GM18499 (cell line): ENCODE measurements around the gene HINT2.

ENCODE experiments used
- ATAC-seq: cut with Tn5 transposase; IDR thresholded peaks from one replicate; pipeline ENCODE4 v1.9.1; 2021; ENCODE audit warnings: moderate number of reproducible peaks; ENCODE audit not compliant: insufficient read depth, unreplicated experiment

HINT2 gene

DNA sequence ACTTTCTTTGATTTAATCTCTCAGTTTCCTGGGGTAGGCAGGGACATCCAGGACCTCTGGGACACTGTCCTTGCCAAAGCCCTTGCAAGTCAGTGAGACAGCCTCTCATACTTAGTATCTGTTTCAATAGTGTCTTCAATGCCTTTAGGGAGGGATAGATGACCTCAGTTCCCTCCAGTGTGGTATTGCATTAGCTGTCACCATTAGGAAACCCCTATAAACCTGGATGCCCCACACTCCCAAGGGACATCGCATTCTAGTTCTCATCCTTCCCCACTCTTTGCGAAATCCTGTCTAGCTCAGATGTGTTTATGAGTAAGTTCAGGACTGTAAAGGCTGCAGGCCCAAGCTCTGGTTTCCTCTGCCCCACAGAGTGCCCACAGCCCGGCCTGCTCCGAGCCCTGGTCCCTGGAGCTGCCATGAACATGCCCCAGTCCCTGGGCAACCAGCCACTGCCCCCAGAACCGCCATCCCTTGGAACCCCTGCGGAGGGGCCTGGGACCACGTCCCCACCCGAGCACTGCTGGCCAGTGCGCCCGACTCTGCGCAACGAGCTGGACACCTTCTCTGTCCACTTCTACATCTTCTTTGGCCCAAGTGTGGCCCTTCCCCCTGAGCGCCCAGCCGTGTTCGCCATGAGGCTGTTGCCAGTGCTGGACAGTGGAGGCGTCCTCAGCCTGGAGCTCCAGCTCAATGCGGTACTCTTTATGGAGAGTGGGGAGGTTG is 27.3 kb upstream of the HINT2 start:
- ATAC-seq, result no peak

DNA sequence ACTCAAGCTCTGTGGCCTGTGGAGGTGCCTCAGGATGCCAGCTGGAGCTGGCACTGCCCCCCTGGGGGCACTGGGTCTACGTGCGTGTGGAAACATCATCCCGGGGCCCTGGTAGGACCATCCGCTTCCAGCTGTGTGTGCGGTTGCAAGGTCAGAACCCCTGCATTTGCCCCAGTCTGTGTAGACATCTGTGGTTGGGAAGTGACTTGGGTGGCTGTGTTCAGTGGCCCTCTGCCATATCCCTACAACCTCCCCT is 26.7 kb upstream of the HINT2 start:
- no peak for ATAC-seq

DNA sequence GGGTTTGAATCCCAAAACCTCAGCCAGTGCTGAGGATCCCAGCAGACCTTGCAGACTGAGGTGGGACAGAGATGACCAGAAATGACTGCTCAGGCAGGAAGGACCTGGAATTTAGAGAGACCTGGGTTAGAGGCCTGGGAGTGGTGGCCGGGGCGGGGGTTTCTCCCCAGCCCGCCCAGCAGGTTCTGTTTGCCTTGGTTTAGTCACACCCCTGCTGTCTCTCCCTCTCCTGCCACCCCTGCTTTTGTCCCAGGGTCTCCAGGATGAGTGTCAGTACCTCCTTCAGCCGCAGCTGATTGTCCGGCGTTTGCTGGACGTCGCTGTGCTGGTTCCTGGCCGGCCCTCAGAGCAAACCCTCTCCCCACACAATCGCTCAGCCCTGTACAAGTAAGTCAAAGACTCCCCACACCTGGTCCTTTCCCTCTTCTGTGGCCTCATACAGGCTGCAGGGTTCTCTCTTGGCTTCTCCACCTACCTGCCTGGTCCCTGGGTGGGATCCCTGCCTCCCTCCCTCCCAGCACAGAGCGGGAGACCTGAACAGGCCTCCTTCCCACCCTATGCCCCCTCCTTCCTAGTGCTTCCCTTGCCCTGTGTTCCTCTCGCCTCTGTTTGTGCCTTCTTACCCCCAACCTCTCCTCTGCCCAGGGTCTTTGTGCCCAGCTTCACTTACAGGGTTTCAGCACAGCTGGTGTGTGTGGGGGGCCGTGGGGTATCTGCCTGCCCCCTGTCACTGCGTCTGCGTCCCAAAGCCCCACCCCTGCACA is 26.2 kb upstream of the HINT2 start:
- ATAC-seq, result no peak

DNA sequence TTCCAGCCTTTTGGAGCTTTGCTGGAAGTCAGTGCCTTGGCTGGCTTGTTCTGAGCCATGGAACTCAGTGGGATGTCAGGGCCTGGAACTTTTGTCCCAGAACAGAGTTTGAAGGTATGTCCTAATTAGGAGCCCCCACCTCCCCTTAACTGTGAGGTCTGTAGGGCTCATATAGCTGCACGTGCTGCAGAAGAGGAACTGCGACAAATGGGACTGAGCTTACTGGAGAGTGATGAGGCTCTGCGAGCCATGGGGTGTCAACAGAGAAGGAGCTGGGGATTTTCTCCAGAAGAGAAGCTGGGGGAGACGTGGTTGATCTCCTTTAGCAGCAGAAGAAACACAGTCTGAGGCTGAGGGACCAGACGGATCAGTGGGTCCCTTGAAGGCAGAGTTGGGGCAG is 25.1 kb upstream of the HINT2 start:
- no peak for ATAC-seq

DNA sequence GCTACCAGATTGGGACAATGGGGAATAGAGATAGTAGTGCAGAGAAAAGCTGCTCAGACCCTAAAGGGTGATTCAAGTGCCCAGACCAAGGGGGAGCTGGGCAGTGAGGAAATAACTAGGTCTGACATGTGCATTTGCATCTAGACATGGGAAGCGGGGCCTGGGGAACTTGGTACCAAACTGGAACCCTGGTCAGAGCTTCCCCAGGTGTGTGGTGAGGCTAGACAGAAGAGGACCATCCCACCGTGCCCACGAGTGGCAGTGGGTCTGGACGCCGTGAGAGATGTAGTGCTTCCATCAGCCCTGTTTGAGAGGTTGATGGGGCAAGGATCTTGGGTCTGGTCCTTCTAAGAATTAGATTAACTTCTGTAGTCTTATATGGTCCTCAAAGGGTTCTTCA is 21.8 kb upstream of the HINT2 start:
- no peak for ATAC-seq

DNA sequence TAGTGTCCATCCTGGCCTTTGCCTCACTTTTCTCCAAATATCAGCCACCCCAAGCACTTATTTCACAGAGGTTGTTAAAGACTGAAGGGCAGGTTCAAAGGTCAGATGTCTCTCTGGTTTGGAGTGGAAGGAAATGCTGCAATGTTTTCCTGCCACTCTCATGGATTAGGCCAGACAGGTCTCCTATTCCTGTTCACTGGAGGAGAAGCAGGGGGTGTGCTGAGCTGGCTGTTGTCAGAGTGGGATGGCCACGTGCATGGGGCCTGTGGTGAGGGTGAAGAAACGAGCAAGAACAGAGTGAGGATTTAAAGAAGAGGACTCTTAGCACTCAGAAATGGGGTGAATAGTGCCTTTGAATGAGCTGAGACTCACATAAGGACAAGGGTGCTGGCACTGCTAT is 20.9 kb upstream of the HINT2 start:
- no peak for ATAC-seq

DNA sequence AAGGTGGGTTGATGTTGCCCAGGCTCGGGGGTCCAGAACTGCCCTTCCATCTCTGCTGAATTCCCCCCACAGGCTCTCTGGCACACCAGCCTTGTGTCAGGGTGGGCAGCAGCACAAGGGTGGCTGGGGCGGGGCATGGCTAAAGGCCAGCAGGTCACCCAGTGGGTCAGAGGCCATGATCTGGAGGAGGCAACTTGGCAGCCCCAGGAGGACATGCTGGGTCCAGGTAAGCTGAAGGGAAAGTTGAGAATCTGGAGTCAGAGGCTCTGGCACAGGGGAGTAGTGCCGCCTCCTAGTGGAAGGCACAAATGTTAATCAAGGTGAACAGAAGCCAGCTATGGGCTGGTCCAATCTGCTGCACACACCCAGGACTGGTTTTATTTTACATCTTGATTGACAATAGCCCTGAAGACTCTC is 20.4 kb upstream of the HINT2 start:
- no peak for ATAC-seq

DNA sequence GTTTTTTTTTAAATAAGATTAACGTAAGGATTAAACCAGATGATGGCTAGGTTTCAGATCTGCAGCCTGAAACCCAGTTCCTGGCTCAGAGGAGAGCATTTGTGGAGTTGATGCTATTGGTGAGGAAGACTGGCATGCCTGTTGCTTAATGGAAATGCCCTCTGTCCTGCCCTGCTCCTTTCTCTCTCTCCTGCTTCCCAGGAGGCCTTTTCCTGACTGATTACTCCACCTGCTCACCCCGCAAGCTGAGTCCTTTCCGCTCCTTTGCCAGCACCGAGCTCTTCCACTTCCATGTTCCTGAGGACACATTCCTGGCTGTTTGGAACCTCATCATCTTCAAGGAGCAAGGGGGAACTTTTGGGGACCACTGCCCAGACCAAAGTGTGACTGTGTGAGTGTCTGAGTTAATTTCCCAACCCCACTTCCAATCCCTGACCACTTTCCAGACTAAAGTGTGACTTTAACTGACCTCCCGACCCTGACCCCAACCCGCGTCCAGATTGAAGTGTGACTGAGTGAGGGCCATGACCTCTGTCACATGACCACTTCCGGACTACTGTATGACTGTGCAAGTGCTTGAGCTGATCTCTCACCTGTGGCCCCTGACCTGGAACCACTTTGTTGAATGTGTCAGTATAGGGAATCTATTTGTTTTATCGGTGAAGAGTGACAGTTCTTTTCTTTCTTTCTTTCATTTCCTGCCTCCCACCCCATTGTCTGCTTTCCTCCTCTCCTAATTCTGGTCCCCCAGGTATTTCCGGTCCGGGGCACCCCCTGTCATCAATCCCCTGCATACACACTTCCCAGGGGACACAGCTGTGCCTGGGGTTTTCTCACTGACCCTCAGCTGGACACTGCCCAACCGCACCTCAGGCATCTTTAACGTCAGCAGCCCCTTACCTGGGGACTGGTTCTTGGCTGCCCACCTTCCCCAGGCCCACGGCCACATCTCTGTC is 19.7 kb upstream of the HINT2 start:
- ATAC-seq, result no peak

DNA sequence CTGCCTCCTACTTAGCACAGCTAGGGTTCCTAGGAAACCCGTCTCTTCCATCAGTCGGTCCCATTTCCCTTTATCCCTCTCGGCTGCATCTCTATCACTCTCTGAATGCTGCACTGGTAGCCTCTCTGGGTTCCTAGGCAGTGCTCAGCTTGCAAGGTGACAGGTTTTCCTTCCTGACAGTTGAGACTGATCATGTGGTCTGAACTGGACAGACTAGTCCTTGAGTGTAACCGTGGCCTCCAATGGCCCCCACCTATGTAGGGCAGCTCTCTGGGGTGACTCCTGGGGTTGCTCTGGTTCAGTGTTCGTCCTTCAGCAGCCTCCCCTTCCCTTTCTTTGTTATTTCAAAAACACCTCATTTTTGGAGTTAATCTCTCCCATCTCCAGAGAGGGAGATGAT is 18.0 kb upstream of the HINT2 start:
- ATAC-seq, result no peak

DNA sequence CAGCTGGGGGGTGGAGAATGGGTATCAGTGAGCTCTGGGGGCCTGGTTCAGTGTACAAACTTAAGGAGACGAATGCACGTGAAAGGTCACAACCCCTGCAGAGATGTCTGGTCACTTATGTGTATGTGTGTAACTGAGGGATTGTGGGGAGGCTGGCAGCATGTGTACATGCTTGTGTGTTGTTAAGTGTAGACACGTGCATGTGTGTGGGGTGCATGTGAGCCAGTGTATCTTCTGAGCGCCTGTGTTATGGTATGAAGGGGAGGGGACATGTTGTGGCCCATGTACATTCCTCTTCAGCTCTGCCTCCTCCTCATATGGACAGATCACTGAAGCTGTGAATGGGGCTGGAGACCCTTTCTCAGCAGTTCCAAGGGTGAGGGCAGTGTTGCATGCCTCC is 16.2 kb upstream of the HINT2 start:
- ATAC-seq, result no peak

DNA sequence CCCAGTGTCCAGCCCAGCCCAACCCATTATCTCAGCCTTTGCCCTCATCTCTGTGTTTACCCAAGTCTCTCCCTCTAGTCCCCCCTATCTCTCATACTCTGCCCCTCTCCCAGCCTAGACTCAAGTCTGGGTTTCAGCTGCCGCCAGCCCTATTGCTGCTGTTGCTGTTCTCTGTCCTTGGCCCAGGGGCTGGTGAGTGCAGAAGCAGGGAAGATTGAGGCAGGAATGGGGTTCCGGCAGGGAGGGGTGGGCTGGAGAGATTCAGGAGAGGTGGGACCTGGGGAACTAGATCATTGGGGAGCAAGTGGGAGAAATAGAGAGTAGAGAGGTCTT is 14.9 kb upstream of the HINT2 start:
- ATAC-seq, result no peak

DNA sequence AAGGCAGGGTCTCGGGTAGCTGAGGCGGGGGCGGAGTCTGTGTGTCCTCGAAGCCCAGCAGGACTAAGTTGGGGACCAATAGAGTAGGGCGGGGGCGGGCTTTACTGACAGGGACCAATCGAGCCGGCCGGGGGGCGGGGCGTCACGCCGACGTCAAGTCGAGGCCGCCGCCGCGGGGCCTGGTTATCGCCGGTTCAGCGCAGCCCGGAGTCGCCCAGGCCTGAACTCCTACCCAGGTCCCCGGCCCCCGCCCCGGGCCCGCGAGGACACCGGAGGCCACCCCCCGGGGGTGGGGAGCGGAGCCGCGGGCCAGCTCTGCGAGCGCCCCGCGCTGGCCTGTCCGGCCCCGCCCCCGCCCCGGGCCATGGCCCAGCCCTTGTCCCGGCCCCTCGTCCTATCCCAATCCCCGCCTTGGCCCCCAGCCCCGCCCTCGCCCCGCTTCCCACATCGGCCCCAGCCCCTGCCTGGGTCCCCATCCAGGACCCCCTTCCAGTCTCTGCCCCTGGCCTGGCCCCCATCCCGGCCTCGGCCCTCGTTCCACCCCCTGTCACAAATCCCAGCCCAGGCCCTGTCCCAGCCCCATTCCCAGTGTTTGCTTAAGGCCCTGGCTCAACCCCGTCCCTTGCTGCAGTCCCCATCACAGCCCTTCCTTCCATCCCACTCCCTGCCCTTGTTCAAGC is 14.4 kb upstream of the HINT2 start, which contains the start of gene TMEM8B:
TMEM8B (plus strand) TSS at position 145 of the 680 bp plus-strand sequence; CDS start at position 365, 220 bp downstream.
- no peak for ATAC-seq

DNA sequence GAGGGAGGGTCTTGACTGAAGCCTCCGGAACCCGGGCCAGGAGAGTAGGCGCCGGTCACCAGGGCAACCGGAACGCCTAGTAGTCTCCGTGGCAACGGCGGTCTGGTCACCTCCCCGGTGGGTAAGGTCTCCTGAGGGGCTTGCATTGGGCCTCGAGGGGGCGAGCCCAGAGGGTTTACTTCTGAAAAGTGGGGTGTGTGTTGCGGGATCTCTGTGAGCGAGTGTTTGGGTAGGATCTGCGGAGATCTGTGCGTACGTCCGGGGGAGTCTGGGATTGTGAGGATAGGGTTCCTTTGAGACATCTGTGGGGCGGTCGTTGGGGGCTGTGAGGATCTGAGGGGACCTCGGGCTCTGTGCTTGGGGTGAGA is 13.9 kb upstream of the HINT2 start, which contains the start of gene FAM221B:
FAM221B (minus strand) TSS at position 17 of the 368 bp plus-strand sequence. CDS start 2,571 bp downstream, outside the sequence.
- no peak for ATAC-seq

DNA sequence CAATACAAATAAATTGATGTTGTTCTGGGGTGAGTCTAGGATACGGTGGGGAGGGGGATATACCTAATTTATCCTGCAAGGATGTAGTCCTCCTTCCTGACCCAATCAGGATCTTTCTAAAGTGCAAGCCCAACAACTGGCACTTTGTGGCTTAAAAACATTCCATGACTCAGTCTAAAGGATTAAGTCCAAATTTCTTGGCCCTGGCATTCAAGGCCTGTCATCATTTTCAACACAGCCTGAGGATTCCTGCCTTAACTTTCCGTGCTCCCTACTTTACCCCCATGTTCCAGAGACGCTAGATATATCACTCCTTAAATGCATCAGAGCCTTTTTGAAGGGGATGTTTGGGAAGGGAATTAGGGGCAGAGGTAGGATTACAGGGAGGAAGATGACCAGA is 12.6 kb upstream of the HINT2 start:
- ATAC-seq, result no peak

DNA sequence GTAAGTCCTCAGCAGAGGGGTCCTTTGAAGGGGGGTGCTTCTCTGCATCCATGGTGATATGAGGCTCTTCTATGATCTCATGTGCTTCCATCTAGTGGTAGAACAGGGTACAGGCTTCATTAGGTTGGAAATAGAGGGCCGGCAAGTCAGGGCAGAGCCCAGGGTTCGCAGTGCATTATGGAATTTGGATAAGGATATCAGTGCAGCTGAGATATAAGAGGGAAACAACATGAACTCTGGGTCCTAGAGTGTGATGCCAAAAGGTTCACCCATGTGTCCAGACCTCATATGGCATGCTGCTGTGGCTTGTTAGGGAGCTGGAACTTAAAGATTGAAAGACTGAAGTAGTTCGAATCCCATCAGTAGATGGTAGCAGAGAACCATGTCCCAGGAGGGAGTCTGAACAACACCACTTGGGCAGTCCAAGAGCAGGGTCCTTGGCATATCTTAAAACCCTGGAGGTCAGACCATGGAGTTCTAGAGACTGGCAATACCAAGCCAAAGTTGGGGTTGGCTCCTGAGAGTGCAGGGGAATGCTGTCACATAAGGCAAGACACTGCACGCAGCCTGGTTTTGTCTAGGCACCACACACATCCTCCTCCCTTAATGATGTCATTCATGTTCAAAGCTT is 11.3 kb upstream of the HINT2 start:
- no peak for ATAC-seq

DNA sequence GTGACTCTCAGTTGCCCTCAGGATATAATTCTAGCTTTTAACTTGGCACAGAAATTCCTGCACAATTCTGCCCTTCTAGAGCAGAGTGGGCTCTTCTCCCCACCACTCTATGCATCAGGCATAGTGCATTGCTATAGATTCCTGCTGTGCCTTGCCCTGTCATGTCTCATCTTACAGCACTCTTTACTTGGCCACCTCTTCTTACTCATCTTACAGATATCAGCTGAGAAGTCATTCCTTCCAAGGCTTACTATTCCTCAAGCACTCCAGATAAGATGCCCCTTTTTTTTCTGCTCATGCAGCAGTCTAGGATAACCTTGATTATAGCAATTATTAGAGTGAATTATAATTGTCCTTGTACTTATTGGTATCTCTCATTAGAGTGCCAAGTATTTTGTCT is 8.1 kb upstream of the HINT2 start:
- ATAC-seq, result no peak

DNA sequence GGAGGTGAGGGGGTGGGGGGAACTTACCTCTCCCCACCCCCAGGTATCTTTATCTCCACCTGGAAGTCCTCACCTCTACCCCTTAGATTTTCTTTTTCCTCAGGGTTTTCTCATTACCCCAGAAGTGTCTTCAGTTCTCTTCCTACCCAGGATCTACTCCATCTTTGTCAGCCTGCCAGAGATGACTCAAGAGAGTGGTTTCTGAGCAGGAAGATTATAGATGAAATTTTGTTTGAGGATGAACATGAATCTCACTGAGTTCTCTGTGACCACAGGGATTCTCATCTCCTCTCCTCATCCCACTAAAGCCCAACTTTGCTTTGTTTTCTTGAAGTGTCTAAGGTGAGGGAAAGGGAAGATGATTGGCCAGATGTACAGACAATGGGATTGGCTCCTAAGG is 5.2 kb upstream of the HINT2 start:
- no peak for ATAC-seq

DNA sequence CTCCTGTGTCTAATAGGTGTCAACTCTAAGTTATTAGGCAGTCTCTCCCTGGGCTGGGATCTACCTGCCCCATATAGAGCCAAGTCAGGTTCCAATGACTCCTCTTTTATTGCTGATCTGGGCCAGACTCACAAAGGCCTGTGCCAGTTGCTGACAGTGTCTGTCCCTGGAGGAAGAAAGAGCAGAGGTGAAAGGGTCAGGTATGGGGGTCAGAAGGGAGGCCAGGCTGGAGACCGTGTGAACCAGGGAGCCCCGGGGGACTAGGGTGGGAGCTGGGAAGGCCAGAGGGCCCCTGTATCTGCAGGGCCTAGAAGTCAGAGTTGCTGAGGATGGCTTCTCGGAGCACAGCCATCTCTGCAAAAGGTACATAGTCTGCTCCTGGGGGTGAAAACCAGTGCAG is 3.5 kb upstream of the HINT2 start:
- no peak for ATAC-seq

DNA sequence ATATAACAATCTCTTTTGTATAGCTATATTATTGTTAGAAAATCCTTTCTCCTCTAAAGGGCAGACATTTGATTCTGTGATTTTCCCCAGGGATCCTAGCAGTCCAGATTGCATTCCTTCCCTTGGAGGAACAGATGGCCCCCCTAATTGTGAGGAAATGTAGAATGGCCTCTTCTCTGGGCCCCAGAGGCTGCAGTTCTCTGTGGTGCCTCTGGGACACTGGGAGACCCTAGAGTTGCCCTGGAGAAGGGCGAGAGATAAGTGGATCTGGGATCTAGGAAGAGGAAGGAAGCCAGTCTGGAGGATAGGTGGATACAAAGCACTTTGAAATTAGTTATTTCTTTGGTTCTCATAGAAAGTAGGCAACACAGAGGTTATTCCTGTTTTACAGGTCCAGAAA is 1.9 kb upstream of the HINT2 start:
- ATAC-seq, result no peak
